GM19023 (cell line): ENCODE measurements around the gene WDR90.
A peak's percentile ranks its signal among the peaks of the same experiment; 100 is the strongest.

ENCODE experiments used
- ATAC-seq: cut with Tn5 transposase; IDR thresholded peaks from one replicate; pipeline ENCODE4 v1.9.1; 2021; ENCODE audit warnings: mild to moderate bottlenecking, moderate library complexity; ENCODE audit not compliant: unreplicated experiment

The WDR90 gene

GRCh38 chr16:658679-659571, 9.8 kb downstream of the WDR90 start:
- no peak for ATAC-seq

GRCh38 chr16:659618-660017, 10.5 kb downstream of the WDR90 start:
- no peak for ATAC-seq

DNA sequence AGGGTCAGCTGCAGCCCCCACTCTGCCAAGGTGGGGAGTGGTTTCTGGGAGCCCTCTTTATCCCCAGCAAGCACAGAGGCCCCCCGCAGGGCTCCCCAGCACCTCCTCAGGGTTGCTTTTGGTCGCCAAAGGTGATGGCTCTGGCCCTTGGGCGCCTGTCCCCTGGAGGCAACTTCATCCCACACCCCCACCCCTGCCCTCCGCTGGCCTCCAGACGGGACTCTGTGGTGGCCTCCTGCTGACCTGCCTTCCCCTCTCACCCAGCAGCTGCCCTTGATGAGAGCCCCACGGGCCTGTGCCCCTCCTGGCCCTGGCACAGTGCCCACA, 10.9 kb downstream of the WDR90 start:
- ATAC-seq = no peak

DNA sequence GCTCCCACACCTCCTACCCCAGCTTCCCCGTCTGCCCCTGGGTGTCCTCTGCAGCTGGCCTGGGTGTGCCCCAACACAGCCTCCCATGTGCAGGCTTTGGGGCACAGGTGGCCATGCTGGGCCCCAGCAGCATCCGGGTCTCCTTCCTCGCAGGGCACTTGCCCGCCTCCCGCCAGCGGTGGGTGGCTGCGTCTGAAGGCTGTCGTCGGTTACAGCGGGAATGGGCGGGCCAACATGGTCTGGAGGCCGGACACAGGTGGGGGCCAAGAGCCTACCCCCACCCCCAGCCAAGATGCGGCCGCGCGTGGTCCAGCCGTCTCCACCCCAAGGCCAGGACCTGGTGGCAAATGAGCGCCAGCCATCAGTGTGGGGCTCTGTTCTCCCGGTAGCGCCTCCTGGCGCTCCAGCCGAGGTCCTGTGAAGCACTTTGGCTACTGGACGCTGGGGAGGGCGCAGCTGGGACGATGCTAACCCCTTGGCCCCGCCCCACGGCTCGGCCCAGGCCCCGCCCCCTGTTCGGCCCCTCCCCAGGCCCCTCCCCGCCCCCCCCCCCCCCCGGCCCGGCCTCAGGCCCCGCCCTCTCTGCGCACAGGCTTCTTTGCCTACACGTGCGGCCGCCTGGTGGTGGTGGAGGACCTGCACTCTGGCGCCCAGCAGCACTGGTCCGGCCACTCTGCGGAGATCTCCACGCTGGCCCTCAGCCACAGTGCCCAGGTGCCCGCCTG, 11.5 kb downstream of the WDR90 start:
- no peak for ATAC-seq

GRCh38 chr16:661184-661821, 12.1 kb downstream of the WDR90 start:
- ATAC-seq = no peak

- ATAC-seq = no peak
Measured at GRCh38 chr16:662095-662494, 12.9 kb downstream of the WDR90 start.

GRCh38 chr16:662597-662996, 13.4 kb downstream of the WDR90 start:
- ATAC-seq = no peak

DNA sequence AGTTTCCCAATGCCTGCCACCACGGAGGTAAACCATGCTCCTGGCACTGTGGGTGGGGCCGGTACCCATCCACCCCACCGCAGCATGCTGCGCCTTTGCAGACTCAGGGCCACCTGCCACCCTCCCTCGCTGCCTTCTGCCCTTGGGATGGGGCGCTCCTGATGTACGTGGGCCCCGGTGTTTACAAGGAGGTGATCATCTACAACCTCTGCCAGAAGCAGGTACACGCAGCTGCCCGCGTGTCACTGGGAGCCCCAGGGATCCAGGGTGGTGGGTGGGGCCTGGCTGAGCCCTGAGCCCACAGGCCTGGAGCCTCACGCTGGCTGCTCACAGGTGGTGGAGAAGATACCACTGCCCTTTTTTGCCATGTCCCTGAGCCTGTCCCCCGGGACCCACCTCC, 17.4 kb downstream of the WDR90 start:
- ATAC-seq = no peak

GRCh38 chr16:667113-667779, 18.1 kb downstream of the WDR90 start:
- no peak for ATAC-seq

DNA sequence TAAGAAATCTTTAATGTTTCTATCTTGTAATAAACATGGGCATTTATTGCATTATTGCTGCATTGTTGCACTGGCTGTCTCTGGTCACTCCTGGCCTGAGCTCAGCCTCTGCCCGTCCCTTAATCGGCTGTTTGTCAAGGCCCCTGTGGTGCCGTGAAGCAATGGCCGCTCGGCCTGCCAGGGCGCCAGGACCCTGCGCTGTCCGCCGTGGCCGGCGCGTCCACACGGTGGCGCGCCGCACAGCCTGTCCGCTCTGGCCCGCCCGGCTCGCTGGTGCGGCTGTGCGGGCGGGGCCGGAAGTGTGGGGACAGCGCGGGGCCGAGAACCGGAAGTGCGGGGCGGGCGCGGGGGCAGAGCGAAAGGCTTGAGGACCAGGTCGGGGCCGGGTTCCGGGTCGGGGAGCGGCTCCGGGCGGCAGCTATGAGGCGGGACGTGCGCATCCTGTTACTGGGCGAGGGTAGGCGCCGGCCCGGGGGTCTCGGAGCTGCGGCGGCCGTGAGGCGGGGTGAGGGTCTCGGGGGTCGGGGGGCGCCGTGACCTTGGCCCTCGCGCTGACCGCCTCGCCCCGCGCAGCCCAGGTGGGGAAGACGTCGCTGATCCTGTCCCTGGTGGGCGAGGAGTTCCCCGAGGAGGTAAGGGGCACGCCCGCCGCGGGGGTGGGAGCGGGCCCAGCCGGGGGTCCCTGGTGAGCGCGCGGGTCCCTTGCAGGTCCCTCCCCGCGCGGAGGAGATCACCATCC, 18.8 kb downstream of the WDR90 start, which contains the start of gene RHOT2:
Gene RHOT2 (plus strand): TSS at position 353 of the 739 bp plus-strand sequence. CDS start 68 bp downstream, at position 421.
- ATAC-seq = peak; percentile 91

GRCh38 chr16:668519-669171, 19.5 kb downstream of the WDR90 start:
- ATAC-seq = no peak

DNA sequence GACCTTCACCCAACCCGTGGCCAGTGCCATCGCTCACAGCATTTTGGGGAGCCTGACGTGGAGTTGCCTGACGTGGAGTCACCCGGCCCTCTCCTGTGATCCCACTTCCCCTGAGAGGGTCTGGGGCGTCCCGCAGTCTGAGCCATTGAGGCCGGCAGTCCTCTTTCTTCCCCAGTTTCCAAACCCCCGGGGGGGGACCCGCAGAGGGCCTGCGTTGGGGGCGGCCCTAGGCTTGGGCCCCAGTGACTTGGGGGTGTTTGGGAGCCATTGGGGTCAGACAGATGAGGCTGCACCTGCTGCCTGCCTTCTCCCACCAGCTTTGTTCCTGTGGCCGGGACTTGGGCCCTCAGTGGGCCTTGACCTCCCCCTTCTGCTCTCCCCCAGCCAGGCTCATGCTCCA, 20.5 kb downstream of the WDR90 start:
- ATAC-seq = no peak

DNA sequence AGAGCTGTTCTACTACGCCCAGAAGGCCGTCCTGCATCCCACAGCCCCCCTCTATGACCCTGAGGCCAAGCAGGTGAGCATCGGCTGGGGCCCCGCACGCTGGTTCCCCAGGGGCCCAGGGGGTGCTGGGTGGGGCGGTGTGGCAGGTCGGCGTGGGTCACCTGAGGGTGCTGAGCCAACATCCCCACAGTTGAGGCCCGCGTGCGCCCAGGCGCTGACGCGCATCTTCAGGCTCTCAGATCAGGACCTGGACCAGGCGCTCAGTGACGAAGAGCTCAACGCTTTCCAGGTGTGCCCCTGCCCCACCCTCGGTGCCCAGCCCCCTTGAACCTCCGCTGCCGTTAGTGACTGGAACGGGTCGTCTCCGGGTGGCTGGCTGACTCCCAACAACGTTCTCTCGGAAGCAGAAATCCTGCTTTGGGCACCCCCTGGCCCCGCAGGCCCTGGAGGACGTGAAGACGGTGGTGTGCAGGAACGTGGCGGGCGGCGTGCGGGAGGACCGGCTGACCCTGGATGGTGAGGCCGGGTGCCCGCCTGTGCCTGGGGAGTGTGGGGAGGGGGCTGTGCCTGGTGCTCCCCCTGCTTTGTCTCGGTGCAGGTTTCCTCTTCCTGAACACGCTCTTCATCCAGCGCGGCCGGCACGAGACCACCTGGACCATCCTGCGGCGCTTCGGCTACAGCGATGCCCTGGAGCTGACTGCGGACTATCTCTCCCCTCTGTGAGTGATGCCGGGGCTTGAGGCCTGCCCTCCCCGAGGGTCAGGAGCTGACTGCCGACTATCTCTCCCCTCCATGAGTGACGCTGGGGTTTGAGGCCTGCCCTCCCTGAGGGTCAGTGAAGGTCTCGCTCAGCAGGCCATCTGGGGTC, 21.6 kb downstream of the WDR90 start:
- ATAC-seq = no peak

DNA sequence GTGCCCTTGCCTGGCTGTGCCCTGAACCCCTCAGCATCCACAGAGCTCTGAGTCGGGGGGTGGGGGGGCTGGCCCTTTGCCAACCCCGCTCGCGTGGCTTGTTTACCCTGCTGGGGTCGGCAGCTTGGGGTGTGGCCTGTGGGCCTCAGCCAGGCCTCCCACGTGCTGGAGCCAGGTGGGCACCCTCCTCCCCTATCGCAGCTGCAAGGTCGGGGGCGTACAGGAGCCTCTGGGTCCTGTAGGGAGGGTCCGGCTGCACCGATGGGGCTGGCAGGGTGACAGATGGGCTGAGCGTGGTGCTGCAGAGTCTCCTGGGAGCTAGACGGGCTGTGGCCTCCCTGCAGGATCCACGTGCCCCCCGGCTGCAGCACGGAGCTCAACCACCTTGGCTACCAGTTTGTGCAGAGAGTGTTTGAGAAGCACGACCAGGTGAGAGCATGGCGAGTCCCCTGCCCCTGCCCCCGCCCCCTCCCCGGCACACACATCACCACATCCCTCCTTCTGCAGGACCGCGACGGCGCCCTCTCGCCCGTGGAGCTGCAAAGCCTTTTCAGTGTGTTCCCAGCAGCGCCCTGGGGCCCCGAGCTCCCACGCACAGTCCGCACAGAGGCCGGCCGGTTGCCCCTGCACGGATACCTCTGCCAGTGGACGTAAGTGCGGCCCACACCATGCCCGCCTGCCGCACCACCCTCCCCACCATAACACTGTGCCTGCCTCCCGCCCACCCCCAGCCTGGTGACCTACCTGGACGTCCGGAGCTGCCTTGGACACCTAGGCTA, 22.4 kb downstream of the WDR90 start:
- ATAC-seq = no peak

DNA sequence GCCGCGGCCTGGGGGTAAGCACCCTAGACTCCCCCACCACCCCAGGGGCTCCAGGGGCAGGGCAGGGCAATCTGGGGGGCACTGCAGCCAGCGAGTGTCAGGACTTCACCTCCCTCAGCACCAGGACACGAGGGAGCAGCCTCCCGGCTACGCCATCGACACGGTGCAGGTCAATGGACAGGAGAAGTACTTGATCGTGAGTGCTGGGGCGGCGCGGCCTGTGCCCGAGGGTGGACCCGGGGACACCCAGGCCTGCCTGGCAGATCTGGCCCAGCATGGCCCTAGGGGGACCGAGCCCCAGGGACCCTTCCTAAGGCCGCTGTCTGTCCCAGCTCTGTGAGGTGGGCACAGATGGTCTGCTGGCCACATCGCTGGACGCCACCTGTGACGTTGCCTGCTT, 23.2 kb downstream of the WDR90 start:
- ATAC-seq = no peak

DNA sequence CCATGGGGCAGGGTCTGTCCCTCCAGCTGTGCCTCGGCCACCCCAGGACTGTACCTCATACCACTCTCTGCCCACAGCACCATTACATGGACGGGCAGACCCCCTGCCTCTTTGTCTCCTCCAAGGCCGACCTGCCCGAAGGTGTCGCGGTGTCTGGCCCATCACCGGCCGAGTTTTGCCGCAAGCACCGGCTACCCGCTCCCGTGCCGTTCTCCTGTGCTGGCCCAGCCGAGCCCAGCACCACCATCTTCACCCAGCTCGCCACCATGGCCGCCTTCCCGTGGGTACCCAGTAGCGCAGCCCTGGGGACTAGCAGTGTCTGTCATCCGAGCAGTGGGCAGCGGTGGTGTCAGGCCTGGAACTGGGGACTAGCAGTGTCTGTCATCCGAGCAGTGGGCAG, 23.7 kb downstream of the WDR90 start:
- ATAC-seq = no peak

DNA sequence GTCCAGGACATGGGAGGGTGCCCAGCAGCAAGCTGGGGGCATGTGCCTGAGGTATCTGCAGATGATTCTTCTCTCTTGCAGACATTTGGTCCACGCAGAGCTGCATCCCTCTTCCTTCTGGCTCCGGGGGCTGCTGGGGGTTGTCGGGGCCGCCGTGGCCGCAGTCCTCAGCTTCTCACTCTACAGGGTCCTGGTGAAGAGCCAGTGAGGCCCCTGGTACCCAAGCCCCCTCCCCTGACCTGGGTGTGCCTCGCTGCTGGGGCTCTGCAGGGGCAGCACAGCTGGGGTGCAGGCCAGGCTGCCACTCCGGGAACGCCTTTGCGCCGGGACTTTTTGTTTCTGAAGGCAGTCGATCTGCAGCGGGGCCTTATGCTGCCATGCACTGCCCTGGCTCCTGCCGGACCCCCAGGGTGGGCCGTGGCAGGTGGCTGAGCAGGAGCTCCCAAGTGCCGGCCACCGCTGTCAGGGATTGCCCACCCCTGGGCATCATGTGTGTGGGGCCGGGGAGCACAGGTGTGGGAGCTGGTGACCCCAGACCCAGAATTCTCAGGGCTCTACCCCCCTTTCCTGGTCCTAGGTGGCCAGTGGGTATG, 24.3 kb downstream of the WDR90 start:
- ATAC-seq = no peak
